Erythroblast (primary cell): ENCODE data around the gene SOCS1.

Source experiments
- GATA1 ChIP-seq: IDR thresholded peaks from 2 replicates; pipeline ENCODE4 v1.6.1; 2011; ENCODE audit warnings: low read depth, mild to moderate bottlenecking, control low read depth, low read length, moderate library complexity
- POLR2A ChIP-seq: IDR thresholded peaks from 2 replicates; pipeline ENCODE4 v1.6.1; 2011; ENCODE audit warnings: mild to moderate bottlenecking, low read length

DNA sequence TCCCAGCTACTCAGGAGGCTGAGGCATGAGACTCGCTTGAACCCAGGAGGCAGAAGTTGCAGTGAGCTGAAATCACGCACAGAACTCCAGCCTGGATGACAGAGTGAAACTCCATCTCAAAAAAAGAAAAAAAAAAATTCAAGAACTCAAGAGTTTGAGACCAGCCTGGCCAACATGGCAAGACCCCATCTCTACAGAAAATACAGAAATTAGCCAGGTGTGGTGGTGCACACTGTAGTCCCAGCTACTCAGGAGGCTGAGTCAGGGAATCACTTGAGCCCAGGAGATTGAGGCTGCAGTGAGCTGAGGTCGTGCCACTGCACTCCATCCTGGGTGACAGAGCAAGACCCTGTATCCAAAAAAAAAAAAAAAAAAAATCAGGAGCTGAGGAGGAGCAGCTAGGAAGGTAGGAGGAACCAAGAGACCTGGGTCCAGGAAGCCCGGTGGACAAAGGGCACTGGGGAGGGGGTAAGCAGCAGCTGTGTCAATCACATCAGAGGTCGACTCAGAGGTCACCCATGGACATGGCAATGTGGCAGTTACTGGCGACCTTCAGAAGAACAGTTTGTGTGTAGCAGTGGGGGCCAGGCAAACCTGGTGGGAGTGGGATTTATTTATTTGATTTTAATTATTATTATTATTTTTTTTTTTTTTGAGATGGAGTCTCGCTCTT is 36.2 kb upstream of the SOCS1 start:
- TF ChIP-seq POLR2A (no peak), GATA1 (no peak)
